HG02852 (cell line): ENCODE measurements around the gene TPD52L3.

ENCODE experiments used
- ATAC-seq: cut with Tn5 transposase; IDR thresholded peaks from one replicate; pipeline ENCODE4 v1.9.1; 2021; ENCODE audit warnings: mild to moderate bottlenecking, moderate library complexity; ENCODE audit not compliant: unreplicated experiment

The TPD52L3 gene

DNA sequence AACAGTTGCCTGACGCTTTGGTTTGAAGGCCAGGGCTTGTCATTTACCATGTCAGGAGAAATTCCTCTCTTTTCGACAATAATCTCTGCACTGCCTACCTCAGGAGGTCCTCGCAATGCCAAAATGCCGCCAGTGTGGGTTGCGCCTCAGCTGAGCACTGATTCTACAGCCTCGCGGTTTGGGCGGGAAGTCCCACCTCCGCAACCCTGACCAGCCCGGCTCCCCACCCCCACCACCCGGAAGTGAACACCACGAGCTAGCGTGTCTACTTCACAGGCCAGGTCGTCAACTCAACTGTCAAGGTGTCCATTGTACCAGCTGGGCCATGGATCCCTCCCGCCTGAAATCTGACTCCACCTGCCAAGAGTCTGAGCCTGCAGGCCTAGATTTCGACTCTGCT lies at the start of gene TPD52L3:
Gene TPD52L3, plus strand, starts transcription at position 273 of the 400 bp plus-strand sequence. CDS start 221 bp downstream, outside the sequence.
- ATAC-seq, result no peak

DNA sequence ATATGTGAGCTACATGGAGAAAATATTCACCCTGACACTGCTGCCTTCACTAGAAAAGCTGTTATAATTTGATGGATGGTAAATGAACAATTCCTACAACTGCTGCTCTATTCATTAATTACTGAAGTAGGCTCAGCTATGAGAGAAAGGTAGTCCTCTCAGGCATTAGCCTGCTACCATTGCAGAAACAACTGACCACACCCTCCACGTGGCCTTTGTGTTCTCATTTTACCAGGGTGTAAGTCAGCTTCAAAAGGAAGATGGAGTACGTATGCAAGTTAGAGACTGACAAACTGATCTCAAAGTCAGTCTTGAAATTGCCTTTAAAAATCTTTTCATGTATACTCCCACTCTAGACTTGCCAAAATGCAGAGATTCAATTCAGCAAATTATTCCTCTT lies 26.3 kb upstream of the TPD52L3 start:
- ATAC-seq, result no peak

DNA sequence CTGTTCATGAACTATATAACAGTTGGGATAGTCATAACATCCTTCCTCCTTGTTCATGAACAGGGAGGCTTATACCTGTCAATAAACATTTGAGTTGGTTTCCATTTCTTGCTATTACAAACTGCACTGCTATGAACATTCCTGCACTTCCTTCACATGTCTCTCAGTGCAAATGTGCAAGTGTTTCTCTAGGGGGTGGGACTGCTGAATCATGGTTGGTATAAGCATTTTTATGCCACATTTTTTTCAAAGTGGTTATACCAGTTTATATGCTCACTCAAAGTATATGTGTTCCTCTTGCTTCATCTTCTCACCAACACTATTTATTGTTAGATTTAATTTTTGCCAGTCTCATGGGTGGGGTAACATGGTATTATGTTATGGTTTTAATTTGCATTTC lies 25.8 kb upstream of the TPD52L3 start:
- no peak for ATAC-seq

DNA sequence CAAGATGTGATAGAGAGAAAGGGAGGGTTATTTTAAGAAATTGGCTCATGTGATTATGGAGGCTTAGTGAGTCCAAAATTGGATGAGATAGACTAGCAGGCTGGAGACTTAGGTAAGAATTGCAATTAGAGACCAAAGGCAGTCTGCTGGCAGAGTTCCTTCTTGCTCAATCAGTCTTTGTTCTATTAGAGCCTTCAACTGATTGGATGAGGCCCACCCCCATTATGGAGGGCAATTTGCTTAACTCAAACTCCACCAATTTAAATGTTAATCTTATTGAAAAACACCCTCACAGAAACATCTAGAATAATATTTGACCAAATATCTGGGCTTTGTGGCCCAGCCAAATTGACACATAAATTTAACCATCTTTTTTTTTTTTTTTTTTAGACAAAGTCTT lies 23.9 kb upstream of the TPD52L3 start:
- ATAC-seq, result no peak

DNA sequence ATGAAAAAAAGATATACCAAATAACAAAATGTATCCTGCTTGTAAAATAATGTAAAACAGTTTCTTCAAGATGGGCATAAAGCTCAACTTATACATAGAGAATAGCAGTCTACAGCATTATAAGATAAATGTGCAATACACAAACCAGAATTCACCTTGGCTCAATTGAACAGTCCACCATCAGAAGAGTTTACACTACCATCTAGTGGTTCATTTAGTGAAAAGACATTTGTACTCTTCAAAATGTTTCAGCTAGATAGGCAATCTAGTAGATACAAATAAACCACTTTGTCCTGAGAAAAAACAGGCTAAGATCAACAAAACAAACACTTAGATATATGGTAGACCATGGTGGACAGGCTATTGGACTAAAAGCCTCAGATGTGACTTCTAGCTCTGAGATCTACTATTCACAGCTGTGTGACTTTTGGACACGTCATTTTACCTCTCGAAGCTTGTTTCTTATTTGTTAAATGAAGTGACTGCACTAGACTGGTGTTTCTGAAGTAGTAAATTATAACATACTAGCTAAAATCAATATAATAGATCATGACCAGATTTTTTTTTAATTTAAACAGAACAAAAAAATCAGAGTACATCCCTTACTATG lies 22.1 kb upstream of the TPD52L3 start:
- no peak for ATAC-seq

DNA sequence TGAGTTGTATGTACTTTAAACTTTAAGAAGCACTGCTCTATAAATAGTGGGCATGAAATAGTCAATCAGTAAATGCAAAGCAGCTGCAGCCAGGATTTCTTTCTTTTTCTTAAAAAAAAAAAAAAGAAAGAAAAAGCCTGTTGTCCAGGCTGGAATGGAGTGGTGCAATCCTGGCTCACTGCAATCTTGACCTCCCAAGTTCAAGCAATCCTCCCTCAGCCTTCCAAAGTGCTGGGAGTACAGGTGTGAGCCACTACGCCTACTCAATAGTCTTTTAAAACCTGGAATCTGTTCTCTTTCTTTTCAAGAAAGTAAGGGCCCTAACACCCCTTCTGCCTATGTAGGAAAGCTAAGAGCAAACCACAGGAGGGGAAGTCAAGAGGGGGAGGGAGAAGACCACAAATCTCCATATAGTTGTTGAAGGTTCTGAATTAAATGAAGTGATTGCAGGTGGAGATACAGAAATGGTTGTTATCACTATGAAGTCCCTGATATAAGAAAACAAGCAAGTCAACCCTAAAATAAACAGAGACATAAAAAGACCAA lies 20.6 kb upstream of the TPD52L3 start:
- ATAC-seq, result no peak

DNA sequence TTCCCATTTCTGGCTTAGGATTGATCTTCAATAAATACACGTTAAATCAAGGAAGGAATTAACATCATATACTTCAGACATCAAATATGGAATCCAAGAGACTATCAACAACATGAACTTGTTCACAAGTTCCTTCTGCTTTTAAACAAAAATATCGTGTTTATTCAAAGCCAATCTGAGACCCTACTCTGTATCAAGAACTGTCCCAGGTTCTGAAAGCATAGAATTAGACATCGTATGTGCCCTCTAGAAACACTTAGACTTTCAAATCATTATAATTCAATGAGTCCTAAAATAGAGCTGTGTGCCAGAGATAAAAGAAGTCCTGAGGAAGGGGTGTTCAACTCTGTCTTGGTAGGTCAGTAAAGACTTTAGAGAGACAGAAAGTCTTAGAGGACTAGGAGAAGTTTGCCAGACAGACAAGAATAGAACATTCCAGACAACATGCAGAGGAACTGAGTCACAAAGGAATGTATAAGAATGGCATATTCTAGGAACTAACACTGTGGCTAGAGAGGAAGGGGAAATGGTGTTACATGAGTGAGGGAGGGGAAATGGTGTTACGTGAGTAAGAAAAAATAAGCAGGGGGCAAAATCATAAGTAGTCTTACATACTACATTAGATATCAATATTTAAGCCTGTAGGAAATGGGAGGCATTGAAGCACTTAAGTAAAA lies 2.9 kb downstream of the TPD52L3 start:
- no peak for ATAC-seq

DNA sequence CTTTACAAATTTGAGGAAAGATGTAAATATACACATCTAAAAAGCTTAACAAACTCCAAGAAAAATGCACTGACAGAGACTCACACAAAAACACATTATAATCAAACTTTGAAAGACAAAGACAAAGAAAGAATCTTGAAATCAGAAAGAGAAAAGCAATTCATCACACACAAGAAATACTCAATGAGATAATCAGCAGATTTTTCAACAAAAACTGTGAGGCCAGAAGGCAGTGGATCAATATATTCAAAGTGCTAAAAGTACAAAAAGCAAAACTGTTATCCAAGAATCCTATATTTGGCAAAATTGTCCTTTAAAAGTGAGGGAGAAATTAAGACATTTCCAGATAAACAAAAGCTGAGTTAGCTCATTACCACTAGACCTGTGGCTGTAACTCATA lies 6.1 kb downstream of the TPD52L3 start:
- no peak for ATAC-seq

DNA sequence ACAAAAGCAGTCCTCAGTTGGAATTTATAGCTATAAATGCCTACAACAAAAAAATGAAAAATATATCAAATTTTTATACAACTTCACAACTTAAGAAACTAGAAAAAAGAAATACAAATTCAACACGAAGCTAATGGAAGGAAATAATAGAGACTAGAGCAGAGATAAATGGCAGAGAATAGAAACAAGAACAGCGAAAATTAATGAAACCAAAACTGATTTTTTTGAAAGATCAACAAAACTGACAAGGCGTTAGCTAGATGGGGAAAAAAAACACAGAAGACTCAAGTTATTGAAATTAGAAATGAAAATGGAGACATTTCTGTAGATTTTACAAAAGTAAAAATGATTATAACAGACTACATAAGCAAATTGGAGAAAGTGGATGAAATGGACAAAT lies 20.6 kb downstream of the TPD52L3 start:
- ATAC-seq, result no peak

DNA sequence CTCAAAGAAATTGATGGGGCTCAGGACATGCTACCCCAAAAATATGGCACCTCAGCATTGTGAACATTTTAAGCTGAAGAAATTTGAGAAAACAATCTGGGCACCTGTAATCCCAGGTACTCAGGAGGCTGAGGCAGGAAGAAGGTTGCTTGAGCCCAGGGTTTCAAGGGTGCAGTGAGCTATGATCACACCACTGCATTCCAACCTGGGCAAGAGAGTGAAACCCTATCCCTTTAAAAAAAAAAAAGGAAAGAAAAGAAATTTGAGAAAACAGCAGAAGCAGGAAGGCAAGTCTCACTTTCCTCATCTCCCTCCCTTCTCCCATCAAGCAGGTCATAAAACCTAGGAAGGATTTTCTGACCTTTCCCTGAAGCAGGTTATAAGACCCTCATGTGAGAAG lies 23.6 kb downstream of the TPD52L3 start:
- no peak for ATAC-seq

DNA sequence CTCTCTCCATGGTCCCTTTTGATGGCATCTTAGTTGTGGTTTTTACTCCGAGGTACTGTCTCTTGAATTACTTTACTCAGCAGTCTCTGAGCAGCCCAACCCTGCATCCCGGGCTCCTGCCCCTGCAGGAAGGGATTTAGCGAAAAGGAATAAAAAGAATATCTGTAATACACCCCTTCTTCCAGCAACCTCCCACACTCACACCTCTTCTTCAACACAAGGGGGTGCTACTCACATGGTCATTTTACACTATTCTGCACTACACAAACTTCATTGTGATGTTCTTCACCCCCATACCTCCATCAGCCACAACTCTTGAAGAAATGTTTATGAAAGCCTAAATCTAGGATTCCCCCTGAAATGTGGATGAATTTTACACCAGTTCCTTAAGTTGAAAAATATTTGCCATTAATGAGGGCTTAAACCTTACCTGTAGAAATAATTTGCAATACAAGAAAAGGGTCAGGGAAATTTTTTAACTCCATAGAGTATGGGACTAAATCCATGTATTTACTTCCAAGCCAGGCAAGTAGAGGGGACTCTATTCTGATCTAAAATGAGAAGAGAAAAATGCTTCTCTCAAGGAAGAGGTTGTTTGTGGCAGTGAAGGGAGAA lies 26.0 kb downstream of the TPD52L3 start:
- peak; percentile 83 for ATAC-seq

DNA sequence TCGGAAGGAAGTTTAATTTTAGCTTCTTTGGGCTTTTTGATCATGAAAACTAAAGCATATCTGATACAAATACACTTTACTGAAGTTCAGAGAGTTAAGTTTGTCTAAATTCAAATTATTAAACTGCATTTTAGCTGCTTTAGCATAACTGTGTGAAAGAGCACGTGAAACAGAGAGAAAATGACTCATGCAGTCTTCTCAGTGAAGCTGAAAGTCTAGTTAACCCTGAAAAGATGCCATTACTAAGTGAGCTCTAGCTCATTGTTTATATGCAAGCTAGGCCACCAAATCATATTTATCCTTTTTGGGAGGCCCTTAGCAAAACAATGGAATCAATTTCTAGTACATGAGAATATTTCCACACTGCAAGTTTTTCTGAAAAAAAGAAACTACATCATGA lies 27.6 kb downstream of the TPD52L3 start:
- ATAC-seq, result peak; percentile 60

DNA sequence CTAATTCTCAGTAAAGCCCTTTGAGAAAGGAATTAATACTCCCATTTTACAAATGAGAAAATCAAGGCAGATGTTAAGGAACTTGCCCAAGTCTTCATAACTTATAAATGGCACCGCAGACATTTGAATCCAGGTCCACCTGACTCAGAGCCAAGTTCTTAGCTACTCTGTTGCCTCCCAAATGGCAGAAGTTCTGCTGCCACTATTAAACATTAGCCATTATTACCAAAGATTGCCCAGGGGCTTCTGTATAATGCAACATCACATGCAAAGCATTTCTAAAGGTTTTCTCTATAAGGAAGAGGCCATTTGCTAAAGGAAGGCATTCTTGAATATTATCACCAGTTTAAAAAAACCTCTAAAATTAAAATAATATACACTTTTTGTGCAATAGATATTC lies 28.3 kb downstream of the TPD52L3 start:
- no peak for ATAC-seq

DNA sequence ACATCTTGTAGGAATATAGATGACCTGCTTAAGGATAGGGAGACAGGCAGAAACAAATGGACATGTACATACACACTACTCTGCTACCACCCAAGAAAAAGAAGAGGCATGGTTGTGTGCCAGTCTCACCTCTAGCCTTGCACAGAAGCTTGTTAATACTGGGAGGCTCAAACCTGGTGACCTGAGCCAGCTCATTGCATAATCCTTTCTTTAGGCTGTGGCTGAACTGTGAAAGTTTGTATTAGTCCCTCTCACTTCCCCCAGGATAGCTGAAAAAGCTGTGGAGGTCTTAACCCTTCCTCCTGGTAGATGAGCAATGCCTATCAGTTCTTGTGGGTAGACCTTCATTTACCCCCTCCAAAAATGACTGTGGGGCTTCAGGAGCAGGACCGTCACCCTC lies 28.7 kb downstream of the TPD52L3 start:
- no peak for ATAC-seq

DNA sequence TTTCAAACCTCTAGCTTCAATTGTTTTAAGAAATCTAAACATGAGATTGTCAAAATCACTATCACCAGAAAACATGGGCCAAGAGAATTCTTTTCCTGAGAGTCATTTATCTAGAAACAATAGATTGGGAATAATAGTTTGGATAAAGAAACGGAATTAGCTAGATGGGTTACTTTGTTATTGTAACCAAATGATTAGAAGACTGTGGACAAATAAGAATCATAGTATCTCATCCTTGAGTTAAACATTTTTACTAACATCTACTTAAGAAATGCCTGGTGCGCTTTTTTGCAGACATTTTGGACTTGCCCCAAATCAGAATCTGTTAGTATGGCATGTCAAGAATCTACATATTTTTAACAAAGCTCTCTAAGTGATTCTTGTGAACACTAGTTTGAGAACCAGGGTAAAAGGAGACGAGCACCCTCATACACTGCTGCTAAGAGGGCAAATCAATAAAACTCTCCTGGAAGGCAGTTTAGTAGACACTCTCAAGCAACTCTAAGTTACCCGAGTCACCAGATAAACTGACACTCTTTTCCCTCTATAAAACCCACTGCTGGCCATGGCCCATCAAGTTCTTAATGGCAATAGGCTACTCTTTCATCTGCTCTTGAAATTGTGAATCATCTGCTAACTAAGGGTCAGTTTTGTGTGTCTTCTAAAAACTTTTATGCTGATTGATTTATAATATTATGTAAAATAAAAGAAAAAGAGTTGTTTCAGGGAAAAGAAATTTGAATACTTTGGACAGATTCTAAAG lies 39.1 kb downstream of the TPD52L3 start:
- no peak for ATAC-seq

DNA sequence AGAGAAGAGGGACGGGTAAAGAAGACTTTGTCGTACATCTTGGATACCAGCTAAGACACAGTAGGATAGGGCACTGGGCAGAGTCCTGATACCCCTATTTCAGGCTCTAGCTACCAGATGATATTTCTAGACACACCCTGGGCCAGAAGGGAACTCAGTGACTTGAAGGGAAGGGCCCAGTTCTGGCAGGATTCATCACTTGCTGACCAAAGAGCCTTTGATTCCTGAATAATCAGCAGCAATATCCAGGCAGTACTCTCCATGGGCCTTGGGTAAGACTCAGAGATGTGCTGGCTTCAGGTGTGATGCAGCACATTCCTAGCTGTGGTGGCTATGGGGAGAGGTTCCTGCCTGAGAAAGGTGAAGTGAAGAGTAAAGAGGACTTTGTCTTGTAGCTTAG lies 40.7 kb downstream of the TPD52L3 start:
- no peak for ATAC-seq
